ENCODE results near the gene RAB11FIP3.

Gene RAB11FIP3

GRCh38 chr16:554640-555365, 129.4 kb downstream of the RAB11FIP3 start:
- DNase-seq (ENCODE audit: low read depth), result no peak

- no peak for DNase-seq (ENCODE audit: low read depth)
Observed at GRCh38 chr16:555528-556473, 130.4 kb downstream of the RAB11FIP3 start.

GRCh38 chr16:556474-557173, 131.2 kb downstream of the RAB11FIP3 start:
- no peak for DNase-seq (ENCODE audit: low read depth)

GRCh38 chr16:557463-558297, 132.2 kb downstream of the RAB11FIP3 start:
- no peak for DNase-seq (ENCODE audit: low read depth)

GRCh38 chr16:558298-559020, 133.0 kb downstream of the RAB11FIP3 start:
- no peak for DNase-seq (ENCODE audit: low read depth)

GRCh38 chr16:559021-559380, 133.6 kb downstream of the RAB11FIP3 start:
- no peak for DNase-seq (ENCODE audit: low read depth)

GRCh38 chr16:559411-560203, 134.2 kb downstream of the RAB11FIP3 start:
- no peak for DNase-seq (ENCODE audit: low read depth)

- no peak for DNase-seq (ENCODE audit: low read depth)
Observed at GRCh38 chr16:560204-560700, 134.8 kb downstream of the RAB11FIP3 start, which contains the start of gene PRR35. Gene PRR35 (plus strand): TSS chr16:560394. CDS start chr16:563295, 2,901 bp downstream.

- DNase-seq (ENCODE audit: low read depth), result no peak
Observed at GRCh38 chr16:560701-561412, 135.4 kb downstream of the RAB11FIP3 start.

GRCh38 chr16:561413-561794, 136.0 kb downstream of the RAB11FIP3 start:
- DNase-seq (ENCODE audit: low read depth), result no peak

GRCh38 chr16:561957-562938, 136.8 kb downstream of the RAB11FIP3 start:
- no peak for DNase-seq (ENCODE audit: low read depth)

GRCh38 chr16:563072-563644, 137.7 kb downstream of the RAB11FIP3 start:
- DNase-seq (ENCODE audit: low read depth), result no peak

- no peak for DNase-seq (ENCODE audit: low read depth)
Observed at GRCh38 chr16:564690-565418, 139.4 kb downstream of the RAB11FIP3 start.

- DNase-seq (ENCODE audit: low read depth), result no peak
Observed at GRCh38 chr16:565419-566330, 140.2 kb downstream of the RAB11FIP3 start.

GRCh38 chr16:566475-567372, 141.3 kb downstream of the RAB11FIP3 start, which contains the start of gene NHLRC4:
Gene NHLRC4 (plus strand): TSS chr16:567005. CDS start chr16:568048, 1,043 bp downstream.
- DNase-seq (ENCODE audit: low read depth), result no peak
